HL-60 (cell line): Measurements from ENCODE around the gene CEP112.

Source experiments
- CTCF ChIP-seq: IDR thresholded peaks from one replicate; pipeline ENCODE4 v1.5.1; 2011; ENCODE audit warnings: low read length, control low read depth, inconsistent platforms; ENCODE audit not compliant: insufficient read depth
- GABPA ChIP-seq: IDR thresholded peaks from 2 replicates; pipeline ENCODE4 v1.6.1; 2012; ENCODE audit warnings: low read depth
- POLR2AphosphoS5 ChIP-seq: IDR thresholded peaks from 2 replicates; pipeline ENCODE4 v1.6.1; 2012; ENCODE audit warnings: low read depth
- SPI1 ChIP-seq: IDR thresholded peaks from 2 replicates; pipeline ENCODE4 v1.6.1; 2012; ENCODE audit warnings: low read depth, mild to moderate bottlenecking, borderline replicate concordance
- TF ChIP-seq, protein P1 (sequence below): IDR thresholded peaks from 2 replicates; pipeline ENCODE4 v1.6.1; 2012; ENCODE audit warnings: low read depth; ENCODE audit not compliant: insufficient replicate concordance

DNA sequence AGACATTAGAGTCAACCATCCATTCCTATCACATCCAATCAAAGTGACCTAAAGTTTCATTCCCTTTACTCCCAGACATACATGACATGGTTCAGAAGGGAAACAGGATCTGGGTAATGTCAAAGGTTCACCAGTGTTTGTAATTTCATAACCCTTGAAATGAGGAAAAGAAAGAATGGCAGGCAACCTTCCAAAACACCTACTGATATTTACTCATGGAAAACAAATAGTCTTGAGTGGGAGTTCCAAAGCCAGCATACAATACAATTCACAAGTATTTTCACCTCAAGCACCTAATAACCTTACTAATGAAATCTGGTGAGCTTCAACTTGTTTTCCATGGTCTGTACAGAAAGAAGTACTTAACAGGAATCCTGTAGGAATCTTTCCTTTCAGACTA lies 557.9 kb downstream of the CEP112 start:
- TF ChIP-seq CTCF, result no peak
- no peak for TF ChIP-seq POLR2AphosphoS5
- TF ChIP-seq SPI1, result no peak
- TF ChIP-seq GABPA, result no peak
- TF ChIP-seq, protein P1, sequence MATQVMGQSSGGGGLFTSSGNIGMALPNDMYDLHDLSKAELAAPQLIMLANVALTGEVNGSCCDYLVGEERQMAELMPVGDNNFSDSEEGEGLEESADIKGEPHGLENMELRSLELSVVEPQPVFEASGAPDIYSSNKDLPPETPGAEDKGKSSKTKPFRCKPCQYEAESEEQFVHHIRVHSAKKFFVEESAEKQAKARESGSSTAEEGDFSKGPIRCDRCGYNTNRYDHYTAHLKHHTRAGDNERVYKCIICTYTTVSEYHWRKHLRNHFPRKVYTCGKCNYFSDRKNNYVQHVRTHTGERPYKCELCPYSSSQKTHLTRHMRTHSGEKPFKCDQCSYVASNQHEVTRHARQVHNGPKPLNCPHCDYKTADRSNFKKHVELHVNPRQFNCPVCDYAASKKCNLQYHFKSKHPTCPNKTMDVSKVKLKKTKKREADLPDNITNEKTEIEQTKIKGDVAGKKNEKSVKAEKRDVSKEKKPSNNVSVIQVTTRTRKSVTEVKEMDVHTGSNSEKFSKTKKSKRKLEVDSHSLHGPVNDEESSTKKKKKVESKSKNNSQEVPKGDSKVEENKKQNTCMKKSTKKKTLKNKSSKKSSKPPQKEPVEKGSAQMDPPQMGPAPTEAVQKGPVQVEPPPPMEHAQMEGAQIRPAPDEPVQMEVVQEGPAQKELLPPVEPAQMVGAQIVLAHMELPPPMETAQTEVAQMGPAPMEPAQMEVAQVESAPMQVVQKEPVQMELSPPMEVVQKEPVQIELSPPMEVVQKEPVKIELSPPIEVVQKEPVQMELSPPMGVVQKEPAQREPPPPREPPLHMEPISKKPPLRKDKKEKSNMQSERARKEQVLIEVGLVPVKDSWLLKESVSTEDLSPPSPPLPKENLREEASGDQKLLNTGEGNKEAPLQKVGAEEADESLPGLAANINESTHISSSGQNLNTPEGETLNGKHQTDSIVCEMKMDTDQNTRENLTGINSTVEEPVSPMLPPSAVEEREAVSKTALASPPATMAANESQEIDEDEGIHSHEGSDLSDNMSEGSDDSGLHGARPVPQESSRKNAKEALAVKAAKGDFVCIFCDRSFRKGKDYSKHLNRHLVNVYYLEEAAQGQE, result no peak
